HepG2 (cell line): Measurements from ENCODE around the gene HLA-DMB. TPM values are rescaled to one million over a fixed set of nuclear protein-coding genes. Genes with fewer than 3 reads are reported as not detected.

Experiments used
- BCLAF1 ChIP-seq: fragments of 450-650 bp; IDR thresholded peaks from 2 replicates; pipeline ENCODE4 v1.6.1; 2017; ENCODE audit warnings: mild to moderate bottlenecking
- CREM ChIP-seq, 2 experiments: sonication (generic) in 1 of 2; formaldehyde crosslinking in 1 of 2; IDR thresholded peaks; 2 replicates each; pipeline versions ENCODE4 v1.4.0 to v1.6.1; 2016 to 2020; ENCODE audit warnings: antibody characterized with exemption in 1 of 2, mild to moderate bottlenecking in 1 of 2, missing genetic modification reagents in 1 of 2
- KLF9 ChIP-seq: IDR thresholded peaks from 2 replicates; pipeline ENCODE4 v1.6.1; 2016; ENCODE audit warnings: low read depth
- USF2 ChIP-seq, 2 experiments: sonication (generic) in 1 of 2; formaldehyde crosslinking in 1 of 2; IDR thresholded peaks; 2 replicates each; pipeline versions ENCODE4 v1.5.1 to v1.6.1; 2011 to 2020; ENCODE audit warnings: borderline replicate concordance in 1 of 2, low read depth in 1 of 2, low read length in 1 of 2, mild to moderate bottlenecking in 1 of 2, missing genetic modification reagents in 1 of 2, moderate library complexity in 1 of 2
- ZHX1 ChIP-seq: sonication (generic); formaldehyde crosslinking; IDR thresholded peaks from 2 replicates; pipeline ENCODE4 v1.8.1; 2022; ENCODE audit warnings: low read depth, mild to moderate bottlenecking, missing genetic modification reagents
- ZNF24 ChIP-seq: fragments of 450-650 bp; IDR thresholded peaks from 2 replicates; pipeline ENCODE4 v1.6.1; 2017; ENCODE audit warnings: antibody characterized with exemption, mild to moderate bottlenecking
- ZNF275 ChIP-seq: sonication (generic); formaldehyde crosslinking; IDR thresholded peaks from 2 replicates; pipeline ENCODE4 v1.8.0; 2022; ENCODE audit warnings: missing genetic modification reagents, mild to moderate bottlenecking, inconsistent platforms, borderline replicate concordance
- ZNF382 ChIP-seq: sonication (generic); formaldehyde crosslinking; IDR thresholded peaks from 2 replicates; pipeline ENCODE4 v1.5.0; 2020; ENCODE audit warnings: missing genetic modification reagents, mild to moderate bottlenecking, borderline replicate concordance
- ZNF460 ChIP-seq: sonication (generic); formaldehyde crosslinking; IDR thresholded peaks from 2 replicates; pipeline ENCODE4 v1.5.1; 2020; ENCODE audit warnings: missing genetic modification reagents, mild to moderate bottlenecking, borderline replicate concordance
- ZNF510 ChIP-seq: sonication (generic); formaldehyde crosslinking; IDR thresholded peaks from 2 replicates; pipeline ENCODE4 v1.4.0; 2020; ENCODE audit warnings: low read depth, mild to moderate bottlenecking, missing genetic modification reagents
- ZNF512 ChIP-seq: sonication (generic); formaldehyde crosslinking; IDR thresholded peaks from 2 replicates; pipeline ENCODE4 v1.4.0; 2020; ENCODE audit warnings: mild to moderate bottlenecking, missing genetic modification reagents
- ZNF546 ChIP-seq: sonication (generic); formaldehyde crosslinking; conservative IDR thresholded peaks from 2 replicates; pipeline ENCODE4 v1.8.1; 2023; ENCODE audit warnings: mild to moderate bottlenecking, missing genetic modification reagents
- ZNF841 ChIP-seq: sonication (generic); formaldehyde crosslinking; IDR thresholded peaks from 2 replicates; pipeline ENCODE4 v1.8.1; 2023; ENCODE audit warnings: missing genetic modification reagents, borderline replicate concordance
- polyA plus RNA-seq, 8 experiments: library from polyadenylated mRNA; depleted of rRNA in 3 of 8; stranded (reverse) in 7 of 8; unstranded in 1 of 8; fragments of >200 nt; fragmentation: Illumina TruSeq in 4 of 8; extraction: Trizol in 4 of 8; gene quantifications; 2 replicates each; pipeline versions ENCODE4 v1.2.1 to v1.2.3, GENCODE V29; 2011 to 2016; ENCODE audit warnings: low read depth in 4 of 8, missing spikeins in 1 of 8, mixed read lengths in 1 of 8; ENCODE audit not compliant: insufficient read depth in 1 of 8
- total RNA-seq, 5 experiments: library from RNA; depleted of rRNA; stranded (reverse); fragments of >200 nt; fragmentation: Illumina TruSeq; extraction: Trizol; gene quantifications; 2 replicates each; pipeline ENCODE4 v1.2.3, GENCODE V29; 2016; ENCODE audit warnings: low read depth in 1 of 5

The HLA-DMB gene
- total and polyA plus RNA-seq, 2 of the 13 experiments (the other 11 are each of a cell fraction or from before 2014, with no cell fraction given): not detected

- TF ChIP-seq ZNF512 (CRISPR knock-in tag) (no peak), ZNF275 (CRISPR knock-in tag) (no peak), ZNF24 (no peak), BCLAF1 (no peak), ZNF841 (no peak), CREM (IDR thresholded peaks at IDR 0.05) (no peak), CREM (CRISPR knock-in tag; IDR thresholded peaks at IDR 0.05) (no peak), ZNF546 (CRISPR knock-in tag) (no peak), KLF9 (CRISPR knock-in tag) (no peak), ZNF460 (no peak), ZNF382 (CRISPR knock-in tag) (no peak), USF2 (IDR thresholded peaks at IDR 0.05; ENCODE audit: low read depth, low read length) (no peak), USF2 (CRISPR knock-in tag; IDR thresholded peaks at IDR 0.05; ENCODE audit: borderline replicate concordance) (no peak), ZHX1 (CRISPR knock-in tag) (no peak), ZNF510 (CRISPR knock-in tag) (no peak)
Observed at GRCh38 chr6:32984622-32985389, 44.0 kb upstream of the HLA-DMB start (continued).
